HG03045 (cell line): ENCODE measurements around the gene EPHA5.

ENCODE experiments used
- ATAC-seq: cut with Tn5 transposase; IDR thresholded peaks from one replicate; pipeline ENCODE4 v1.9.1; 2021; ENCODE audit warnings: mild to moderate bottlenecking, moderate library complexity; ENCODE audit not compliant: unreplicated experiment

Gene EPHA5

GRCh38 chr4:65508168-65508567 lies 162.1 kb downstream of the EPHA5 start:
- no peak for ATAC-seq

DNA sequence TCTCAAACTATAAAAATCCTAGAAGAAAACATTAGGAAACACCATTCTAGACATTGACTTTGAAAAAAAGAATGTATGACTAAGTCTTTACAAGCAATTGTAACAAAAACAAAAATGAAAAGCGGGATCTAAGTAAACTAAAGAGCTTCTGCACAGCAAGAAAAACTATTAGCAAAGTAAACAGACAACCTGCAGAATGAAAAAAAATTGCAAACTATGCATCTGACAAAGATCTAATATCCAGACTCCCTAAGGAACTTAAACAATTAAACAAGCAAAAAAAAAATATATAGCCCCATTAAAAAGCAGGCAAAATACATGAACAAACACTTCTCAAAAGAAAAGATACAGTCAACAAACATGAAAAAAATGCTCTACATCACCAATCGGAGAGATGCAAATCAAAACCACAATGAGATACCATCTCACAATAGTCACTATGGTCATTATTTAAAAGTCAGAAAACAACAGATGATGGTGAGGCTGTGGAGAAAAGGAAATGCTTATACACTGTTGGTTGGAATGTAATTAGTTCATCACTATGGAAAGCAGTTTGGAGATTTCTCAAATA lies 168.1 kb downstream of the EPHA5 start:
- ATAC-seq = no peak

GRCh38 chr4:65498606-65499005 lies 171.7 kb downstream of the EPHA5 start:
- ATAC-seq = no peak

- ATAC-seq = no peak
These were observed 174.8 kb downstream of the EPHA5 start for GRCh38 chr4:65495439-65495838.

DNA sequence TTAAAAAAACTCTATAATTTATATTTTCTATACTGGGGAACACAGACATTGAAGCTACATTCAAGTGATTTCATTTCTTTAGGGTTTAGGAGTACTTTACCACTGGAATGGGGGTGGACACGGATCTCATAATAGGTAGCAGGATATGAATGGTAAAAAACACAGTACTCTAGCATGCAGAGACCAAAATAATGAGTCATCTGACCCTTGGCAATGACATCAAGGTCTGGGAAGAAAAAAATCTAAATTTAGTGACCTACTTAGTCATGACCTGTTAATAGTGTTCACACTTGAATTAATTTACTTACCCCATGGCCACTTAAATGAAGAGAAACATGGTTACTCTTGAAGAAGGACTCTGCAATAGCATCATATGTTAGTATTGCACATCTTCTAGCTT lies 187.9 kb downstream of the EPHA5 start:
- ATAC-seq = no peak

DNA sequence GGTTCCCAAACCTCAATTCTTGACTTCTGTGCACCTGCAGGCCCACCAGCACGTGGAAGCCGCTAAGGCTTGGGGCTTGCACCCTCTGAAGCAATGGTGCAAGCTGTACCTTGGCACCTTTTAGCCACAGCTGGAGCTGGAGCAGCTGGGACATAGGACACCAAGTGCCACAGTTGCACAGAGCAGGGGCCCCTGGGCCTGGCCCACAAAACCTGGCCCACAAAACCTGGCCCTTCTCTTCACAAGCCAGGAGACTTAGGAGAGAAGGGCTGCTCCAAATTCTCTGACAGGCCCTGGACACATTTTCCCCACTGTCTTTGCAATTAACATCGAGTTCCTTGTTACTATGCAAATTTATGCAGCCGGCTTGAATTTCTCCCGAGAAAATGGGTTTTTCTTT lies 197.8 kb downstream of the EPHA5 start:
- ATAC-seq = no peak

- no peak for ATAC-seq
These were observed 203.1 kb downstream of the EPHA5 start for GRCh38 chr4:65467068-65467680.

GRCh38 chr4:65461781-65462180 lies 208.5 kb downstream of the EPHA5 start:
- no peak for ATAC-seq

GRCh38 chr4:65457011-65457410 lies 213.3 kb downstream of the EPHA5 start:
- no peak for ATAC-seq

GRCh38 chr4:65456579-65456978 lies 213.7 kb downstream of the EPHA5 start:
- no peak for ATAC-seq

DNA sequence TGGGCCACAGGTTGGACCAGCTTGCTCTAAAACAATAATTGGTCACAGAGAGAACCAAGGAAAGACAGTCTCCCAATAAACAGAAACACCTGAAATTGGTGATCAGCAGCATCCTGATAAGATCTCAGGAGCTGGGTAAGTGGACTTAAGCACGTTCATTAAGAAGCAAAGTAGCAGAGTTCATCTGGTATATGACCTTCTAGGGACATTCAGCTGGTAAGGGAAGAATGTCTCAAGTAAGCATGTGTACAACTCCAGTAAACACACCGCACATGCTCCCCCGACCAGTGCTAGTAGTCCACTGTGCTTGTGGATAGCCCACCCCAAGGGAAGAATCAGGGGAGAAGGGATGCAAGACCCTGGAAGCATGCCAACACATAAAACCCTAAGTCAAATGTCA lies 216.9 kb downstream of the EPHA5 start:
- ATAC-seq = no peak

- ATAC-seq = no peak
These were observed 219.4 kb downstream of the EPHA5 start for GRCh38 chr4:65450899-65451298.

DNA sequence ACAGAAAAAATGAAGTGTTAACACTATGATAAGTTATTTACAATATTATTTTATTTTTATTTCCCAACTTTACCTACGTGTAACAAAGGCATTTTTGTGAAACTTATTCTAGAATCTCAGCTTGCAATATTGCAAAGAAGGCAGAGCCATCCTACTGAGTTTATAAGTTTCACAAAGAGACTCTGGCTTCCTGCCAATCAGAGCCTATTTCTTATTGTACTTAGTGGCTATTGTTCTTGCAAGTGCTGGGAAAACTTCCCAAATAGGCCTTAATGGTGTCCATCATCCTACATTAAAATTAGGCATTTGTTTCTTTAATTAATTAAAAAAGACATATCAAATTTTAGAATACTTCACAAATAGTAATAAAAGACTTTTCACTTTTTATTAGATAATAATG lies 233.2 kb downstream of the EPHA5 start:
- ATAC-seq = no peak

DNA sequence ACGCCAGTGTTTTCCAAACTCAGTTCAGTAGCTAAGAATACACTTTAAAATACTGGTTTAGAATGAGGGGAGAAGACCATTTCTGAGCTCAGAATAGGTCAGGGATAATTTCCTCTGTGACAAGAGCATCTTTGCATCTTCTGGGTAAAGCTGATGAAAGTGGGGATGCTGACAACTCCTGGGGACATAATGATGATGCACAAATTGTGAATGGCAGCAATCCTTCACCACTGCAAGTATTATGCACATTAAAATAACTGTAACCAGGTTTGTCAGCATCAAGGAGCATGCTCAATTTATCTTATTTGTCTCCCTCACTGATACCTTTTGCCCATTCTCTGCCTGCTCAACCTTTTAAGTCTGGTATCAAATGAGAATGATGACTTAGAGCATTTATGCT lies 248.2 kb downstream of the EPHA5 start:
- ATAC-seq = no peak

GRCh38 chr4:65420036-65420435 lies 250.3 kb downstream of the EPHA5 start:
- ATAC-seq = no peak

GRCh38 chr4:65416891-65417290 lies 253.4 kb downstream of the EPHA5 start:
- no peak for ATAC-seq

DNA sequence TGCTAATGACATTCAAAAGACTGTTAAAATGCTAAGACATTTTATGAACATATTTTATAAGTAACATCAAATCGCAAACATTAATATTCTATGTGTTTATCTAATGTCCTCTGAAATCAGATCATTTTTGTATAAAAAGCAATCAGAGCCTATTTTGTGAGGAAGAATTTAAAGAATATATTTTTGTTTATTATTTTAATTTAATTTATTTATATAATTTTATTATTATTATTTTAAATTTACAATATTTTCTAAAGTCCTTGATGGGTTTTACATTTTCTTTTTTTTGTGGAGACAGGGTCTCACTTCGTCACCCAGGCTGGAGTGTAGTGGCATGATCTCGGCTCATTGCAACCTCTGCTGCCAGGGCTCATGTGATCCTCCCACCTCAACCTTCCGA lies 262.8 kb downstream of the EPHA5 start:
- no peak for ATAC-seq

- ATAC-seq = no peak
These were observed 269.2 kb downstream of the EPHA5 start for GRCh38 chr4:65401083-65401482.

DNA sequence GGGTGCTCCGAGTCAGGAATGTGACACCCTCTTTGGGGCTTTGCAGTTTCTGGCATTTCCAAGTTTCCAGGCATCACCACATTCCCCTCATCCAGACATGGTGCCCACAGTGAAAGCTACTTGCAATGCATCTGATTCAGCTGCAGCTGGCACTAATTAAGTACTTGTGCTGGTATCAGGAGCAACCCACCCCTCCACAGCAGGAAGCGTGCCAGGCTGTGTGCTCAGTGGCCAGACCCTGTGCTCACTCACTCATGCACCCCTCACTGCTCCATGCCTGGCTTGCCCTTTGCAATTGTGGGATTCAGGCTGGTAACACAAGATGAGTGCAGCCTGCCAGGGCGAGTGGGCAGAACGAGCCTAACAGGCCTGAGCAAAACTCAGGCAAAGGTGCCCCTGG lies 271.2 kb downstream of the EPHA5 start:
- no peak for ATAC-seq

DNA sequence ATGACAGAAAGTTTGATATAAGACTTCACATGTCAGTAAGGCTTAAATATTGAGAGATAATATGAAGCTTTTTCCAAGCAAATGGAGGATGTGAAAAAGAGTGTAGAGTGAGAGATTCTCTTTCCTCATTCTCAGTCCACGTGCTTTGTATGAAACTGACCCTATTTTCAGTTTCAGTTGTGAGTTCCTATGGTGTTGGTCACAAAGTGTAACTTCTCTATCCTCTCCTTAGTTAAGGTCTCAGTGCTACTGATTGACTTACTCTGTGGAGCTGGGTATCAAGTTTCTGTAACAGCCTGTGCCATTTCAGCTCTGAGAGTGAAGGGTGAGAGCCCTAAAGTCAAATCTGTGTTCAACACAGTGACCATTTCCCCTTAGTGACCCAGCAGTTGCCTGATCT lies 277.2 kb downstream of the EPHA5 start:
- ATAC-seq = no peak

- no peak for ATAC-seq
These were observed 277.8 kb downstream of the EPHA5 start for GRCh38 chr4:65392488-65392887.

- no peak for ATAC-seq
These were observed 278.5 kb downstream of the EPHA5 start for GRCh38 chr4:65391814-65392213.

DNA sequence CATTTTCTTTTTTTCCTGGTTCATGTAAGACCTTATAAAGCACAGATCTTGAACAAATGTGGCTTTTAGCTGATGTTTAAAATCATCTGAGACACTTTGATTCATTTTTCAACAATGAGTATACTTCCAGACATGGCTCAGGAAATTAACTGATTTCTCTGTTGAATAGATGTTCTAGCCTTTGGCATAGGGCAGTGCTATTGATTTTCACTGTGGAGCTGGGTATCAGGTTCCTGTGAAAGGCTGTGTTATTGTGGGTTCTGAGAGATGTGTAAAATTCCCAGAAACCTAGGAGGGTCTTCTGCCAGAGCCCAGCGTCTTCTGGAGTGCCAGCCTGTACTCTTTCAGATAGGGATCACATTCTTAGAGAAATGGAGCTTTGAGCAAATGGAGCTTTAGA lies 278.9 kb downstream of the EPHA5 start:
- ATAC-seq = no peak
